Spleen (tissue), 7 donors: ENCODE data around the gene EPHB1.

Source experiments
- CTCF ChIP-seq, 11 experiments: fragments of 200-600 bp in 7 of 11; fragments of 450-650 bp in 4 of 11; sonication (generic) in 4 of 11; IDR thresholded peaks in 8 of 11; conservative IDR thresholded peaks in 3 of 11; 1 replicate in 7 of 11; 2 replicates in 4 of 11; pipeline versions ENCODE4 v1.4.0 to v1.8.0; 2016 to 2021; ENCODE audit warnings: antibody characterized with exemption in 11 of 11, inconsistent platforms in 4 of 11, mild to moderate bottlenecking in 1 of 11
- POLR2AphosphoS5 ChIP-seq, 3 donors: sonication (generic); formaldehyde crosslinking; IDR thresholded peaks; one replicate each; pipeline ENCODE4 v1.5.1; 2017; ENCODE audit warnings: antibody characterized with exemption in 3 of 3
- donor health status: DM: no; HTN: no; CAD: no; lungs with moderate emphysema.
- donor health status: DM: no; HTN: no; CAD: no.
- donor health status: DM: no; HTN: no; CAD: no.

DNA sequence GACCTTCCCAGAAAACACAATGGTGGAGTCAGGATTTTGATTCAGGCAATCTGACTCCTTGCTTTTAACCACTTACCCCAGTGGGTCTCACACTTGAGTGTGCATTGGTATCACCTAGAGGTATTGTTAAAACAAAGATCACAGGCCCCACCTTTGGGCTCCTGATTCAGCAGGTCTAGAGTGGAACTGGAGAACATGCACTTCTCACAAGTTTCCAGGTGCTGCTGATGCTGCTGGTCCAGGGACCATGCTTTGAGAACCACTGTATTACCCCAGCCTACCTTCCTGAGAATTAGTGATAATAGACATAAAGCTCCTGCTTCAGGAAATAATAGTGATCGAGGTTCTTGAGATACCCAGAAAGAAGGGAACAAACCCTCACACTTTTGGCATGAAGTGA is 466.9 kb downstream of the EPHB1 start:
- TF ChIP-seq CTCF (IDR thresholded peaks at IDR 0.05 in 8 of 11, conservative IDR thresholded peaks at IDR 0.05 in 3 of 11) (no peak), POLR2AphosphoS5 (IDR thresholded peaks at IDR 0.05) (no peak)
